Neural crest cell (in vitro differentiated cells): Measurements from ENCODE around the gene DRC3. TPM values are rescaled to one million over a fixed set of nuclear protein-coding genes. Genes with fewer than 3 reads are reported as not detected.

ENCODE experiments used
- DNase-seq: peaks from one replicate; pipeline ENCODE4 v3.0.0; 2021; ENCODE audit warnings: low read depth, mixed read lengths, low spot score
- H3K27ac Mint-ChIP-seq: one replicate; pipeline ENCODE4 v1.8.0; 2021; ENCODE audit warnings: mild to moderate bottlenecking, mixed read lengths; ENCODE audit not compliant: unreplicated experiment
- H3K27me3 Mint-ChIP-seq: 2 replicates; pipeline ENCODE4 v1.8.0; 2021; ENCODE audit warnings: low read depth, mild to moderate bottlenecking, mixed read lengths
- H3K36me3 Mint-ChIP-seq: 2 replicates; pipeline ENCODE4 v1.8.0; 2021; ENCODE audit warnings: low read depth, mild to moderate bottlenecking, mixed read lengths
- H3K4me1 Mint-ChIP-seq: 2 replicates; pipeline ENCODE4 v1.8.0; 2021; ENCODE audit warnings: mixed read lengths
- H3K4me3 Mint-ChIP-seq: one replicate; pipeline ENCODE4 v1.8.0; 2021; ENCODE audit warnings: mild to moderate bottlenecking, mixed read lengths
- H3K9me3 Mint-ChIP-seq: 2 replicates; pipeline ENCODE4 v1.8.0; 2021; ENCODE audit warnings: mixed read lengths
- CTCF ChIP-seq: fragments of 200-600 bp; sonication (generic); conservative IDR thresholded peaks from 2 replicates; pipeline ENCODE4 v1.5.0; 2021; ENCODE audit warnings: antibody characterized with exemption, mild to moderate bottlenecking
- total RNA-seq: library from RNA; stranded (reverse); gene quantifications from 2 replicates; pipeline ENCODE4 v1.2.1, GENCODE V29; 2021

The DRC3 gene
- total RNA-seq, 1 donor from 2014 or later: 0.61 TPM

- Mint-ChIP-seq H3K27me3 (no peaks in the 10 kb centered on the region), H3K36me3 (peaks cover 5% of the 10 kb centered on the region), H3K27ac (no peak overlapping the region), H3K4me3 (no peak overlapping the region), H3K9me3 (no peaks in the 10 kb centered on the region), H3K4me1 (no peaks in the 10 kb centered on the region)
- DNase-seq: no peak
- no peak for TF ChIP-seq CTCF
These were observed 92.9 kb downstream of the DRC3 start for GRCh38 chr17:18065546-18065945.

Other genes with a start within 250 kb of the DRC3 start
- gene SREBF1, start 135.9 kb upstream of the DRC3 start, total RNA-seq: 128 and 132 TPM in 2 replicates
- gene TOM1L2, start 462 bp upstream of the DRC3 start, total RNA-seq: 15.9 and 16.3 TPM in 2 replicates
- 20.3 and 23.1 TPM in 2 replicates for gene ATPAF2, start 66.3 kb downstream of the DRC3 start, total RNA-seq
- gene GID4, start 66.5 kb downstream of the DRC3 start, total RNA-seq: 11.8 and 12.2 TPM in 2 replicates
- 40.3 and 41.5 TPM in 2 replicates for gene DRG2, start 115.1 kb downstream of the DRC3 start, total RNA-seq
- gene MYO15A, start 135.9 kb downstream of the DRC3 start, total RNA-seq: 1.3 and 1.6 TPM in 2 replicates
- 104 and 109 TPM in 2 replicates for gene ALKBH5, start 211.0 kb downstream of the DRC3 start, total RNA-seq